Upper lobe of left lung (tissue), 6 donors: ENCODE data around the gene CCDC142. TPM values are rescaled to one million over a fixed set of nuclear protein-coding genes. Genes with fewer than 3 reads are reported as not detected.

Experiments
- ATAC-seq, 2 donors: fragments of 200-7000 bp; cut with Tn5 transposase; one replicate each; pipeline ENCODE4 v1.9.1; 2022; ENCODE audit warnings: mild to moderate bottlenecking in 2 of 2, moderate library complexity in 2 of 2; ENCODE audit not compliant: low FRiP score in 2 of 2
- DNase-seq, 2 donors: peaks; one replicate each; pipeline ENCODE4 v3.0.0-alpha.2; 2019 to 2020
- H3K27ac ChIP-seq, 4 donors: fragments of 200-600 bp; sonication (generic); one replicate each; pipeline ENCODE4 v1.5.1; 2016 to 2019
- H3K27me3 ChIP-seq, 4 donors: fragments of 200-600 bp; sonication (generic); one replicate each; pipeline ENCODE4 v1.5.1; 2017 to 2019
- H3K36me3 ChIP-seq, 4 donors: fragments of 200-600 bp; sonication (generic); one replicate each; pipeline ENCODE4 v1.5.1; 2016 to 2019
- H3K4me1 ChIP-seq, 4 donors: fragments of 200-600 bp; sonication (generic); one replicate each; pipeline ENCODE4 v1.5.1; 2018 to 2019
- H3K4me3 ChIP-seq, 4 donors: fragments of 200-600 bp; sonication (generic); one replicate each; pipeline ENCODE4 v1.5.1; 2017 to 2019; ENCODE audit warnings: mild to moderate bottlenecking in 2 of 4, moderate library complexity in 1 of 4
- H3K9me3 ChIP-seq, 4 donors: fragments of 200-600 bp; sonication (generic); one replicate each; pipeline ENCODE4 v1.5.1; 2018 to 2019
- CTCF ChIP-seq, 6 experiments: fragments of 450-650 bp in 4 of 6; fragments of 200-600 bp in 2 of 6; sonication (generic) in 2 of 6; IDR thresholded peaks; one replicate each; pipeline ENCODE4 v1.5.1; 2016 to 2019; ENCODE audit warnings: antibody characterized with exemption in 6 of 6
- EP300 ChIP-seq, 4 donors: sonication (generic); formaldehyde crosslinking; IDR thresholded peaks; one replicate each; pipeline ENCODE4 v1.5.1; 2017; ENCODE audit warnings: antibody characterized with exemption in 4 of 4, control low read depth in 2 of 4
- POLR2A ChIP-seq, 4 donors: fragments of 450-650 bp; IDR thresholded peaks; one replicate each; pipeline ENCODE4 v1.5.1; 2016 to 2017; ENCODE audit warnings: antibody characterized with exemption in 4 of 4, mild to moderate bottlenecking in 2 of 4
- POLR2AphosphoS5 ChIP-seq, 2 donors: sonication (generic); formaldehyde crosslinking; IDR thresholded peaks; one replicate each; pipeline ENCODE4 v1.5.1; 2017; ENCODE audit warnings: antibody characterized with exemption in 2 of 2
- WGBS, 2 donors: methylation state at CpG; one replicate each; pipeline ENCODE4 v1.1.5; 2017 to 2018; 5-methylcytosine and 5-hydroxymethylcytosine counted together
- total RNA-seq, 6 donors: library from RNA; depleted of rRNA in 4 of 6; stranded (reverse); fragments of >200 nt in 4 of 6; gene quantifications; one replicate each; pipeline versions ENCODE4 v1.1.0 to v1.2.1, GENCODE V29; 2016 to 2021
- donor health status: DM: no; HTN: no; CAD: no; lungs with moderate emphysema.
- donor health status: DM: no; HTN: yes; CAD: no; lungs with severe emphysema.

The CCDC142 gene
- total RNA-seq = 10 to 100 TPM; 14.8 to 67.1 (median 19.8) TPM

GRCh38 chr2:74482801-74483674, at the start of gene CCDC142, which contains the start of gene TTC31:
Gene CCDC142, minus strand, starts transcription at chr2:74482998. Its CDS starts 161 bp downstream, at chr2:74482837.
Gene TTC31, plus strand, starts transcription at chr2:74483081. Its CDS starts 15 bp downstream, at chr2:74483096.
- ATAC-seq (peak; percentile 99), DNase-seq (peak; percentile 86 to 95)
- peak within 1 kb of the TSS; percentile 50 to 84 (median 72) for H3K4me3 ChIP-seq
- H3K36me3 ChIP-seq = peaks cover 0 to 49% (median 18%) of the 10 kb centered on the region in 4 donors
- H3K9me3 ChIP-seq = no peaks in the 10 kb centered on the region
- H3K27ac ChIP-seq = peak within 1 kb of the TSS; percentile 82 to 93 (median 90)
- 2% methylated on average over 26 to 34 of the region's 50 CpGs for WGBS, 2 donors
- H3K4me1 ChIP-seq = peaks cover 22 to 34% (median 25%) of the 10 kb centered on the region in 4 donors
- TF ChIP-seq CTCF (IDR thresholded peaks at IDR 0.05) (peak; percentile 77 to 94 (median 89)), EP300 (IDR thresholded peaks at IDR 0.05) (no peak), POLR2AphosphoS5 (IDR thresholded peaks at IDR 0.05) (peak; percentile 84 to 87), POLR2A (IDR thresholded peaks at IDR 0.05) (peak in 3 of 4 donors; percentile 22 to 68 (median 27))
- no peaks in the 10 kb centered on the region for H3K27me3 ChIP-seq

GRCh38 chr2:74532222-74532621, 49.4 kb upstream of the CCDC142 start:
- DNase-seq (no peak), ATAC-seq (no peak)
- peaks cover 22 to 35% (median 26%) of the 10 kb centered on the region in 4 donors for H3K4me1 ChIP-seq
- H3K27ac ChIP-seq = no peak overlapping the region
- H3K27me3 ChIP-seq = no peaks in the 10 kb centered on the region
- H3K36me3 ChIP-seq = peaks cover 4 to 28% (median 13%) of the 10 kb centered on the region in 4 donors
- TF ChIP-seq CTCF (IDR thresholded peaks at IDR 0.05) (peak in 2 of 6 experiments; percentile 25 to 26), POLR2A (IDR thresholded peaks at IDR 0.05) (no peak), POLR2AphosphoS5 (IDR thresholded peaks at IDR 0.05) (no peak), EP300 (IDR thresholded peaks at IDR 0.05) (no peak)
- H3K4me3 ChIP-seq = no peak overlapping the region
- H3K9me3 ChIP-seq = no peaks in the 10 kb centered on the region

- H3K27ac ChIP-seq = no peak overlapping the region
- ATAC-seq (no peak), DNase-seq (no peak)
- 82% methylated on average over 7 of the region's 7 CpGs for WGBS, 2 donors
- TF ChIP-seq EP300 (IDR thresholded peaks at IDR 0.05) = no peak
- no peak for TF ChIP-seq CTCF (IDR thresholded peaks at IDR 0.05)
- no peak for TF ChIP-seq POLR2AphosphoS5 (IDR thresholded peaks at IDR 0.05)
- TF ChIP-seq POLR2A (IDR thresholded peaks at IDR 0.05) = no peak
- H3K9me3 ChIP-seq = no peaks in the 10 kb centered on the region
- H3K27me3 ChIP-seq = no peaks in the 10 kb centered on the region
- peaks cover 22 to 35% (median 26%) of the 10 kb centered on the region in 4 donors for H3K4me1 ChIP-seq
- H3K36me3 ChIP-seq = peaks cover 9 to 34% (median 18%) of the 10 kb centered on the region in 4 donors
- H3K4me3 ChIP-seq = no peak overlapping the region
Measured at GRCh38 chr2:74531666-74532065, 48.9 kb upstream of the CCDC142 start.

GRCh38 chr2:74530239-74531187, 47.7 kb upstream of the CCDC142 start:
- TF ChIP-seq CTCF (IDR thresholded peaks at IDR 0.05) (no peak), POLR2AphosphoS5 (IDR thresholded peaks at IDR 0.05) (peak in 1 of 2 donors; percentile 11), EP300 (IDR thresholded peaks at IDR 0.05) (no peak), POLR2A (IDR thresholded peaks at IDR 0.05) (peak in 1 of 4 donors; percentile 12)
- Histone ChIP-seq H3K27ac (peak overlapping the region; percentile 90 to 95 (median 94)), H3K27me3 (no peaks in the 10 kb centered on the region), H3K4me1 (peaks cover 22 to 35% (median 26%) of the 10 kb centered on the region in 4 donors), H3K4me3 (peak overlapping the region; percentile 54 to 94 (median 82)), H3K36me3 (peaks cover 16 to 45% (median 29%) of the 10 kb centered on the region in 4 donors), H3K9me3 (no peaks in the 10 kb centered on the region)
- ATAC-seq (peak; percentile 34 to 61), DNase-seq (peak; percentile 44 to 91)
- WGBS, 2 donors = 3 to 4% methylated on average over 26 to 47 of the region's 54 CpGs
